ENCODE results near the gene PXT1.

The PXT1 gene

GRCh38 chr6:36399970-36400369 lies 42.7 kb downstream of the PXT1 start:
- TF ChIP-seq, protein P1, sequence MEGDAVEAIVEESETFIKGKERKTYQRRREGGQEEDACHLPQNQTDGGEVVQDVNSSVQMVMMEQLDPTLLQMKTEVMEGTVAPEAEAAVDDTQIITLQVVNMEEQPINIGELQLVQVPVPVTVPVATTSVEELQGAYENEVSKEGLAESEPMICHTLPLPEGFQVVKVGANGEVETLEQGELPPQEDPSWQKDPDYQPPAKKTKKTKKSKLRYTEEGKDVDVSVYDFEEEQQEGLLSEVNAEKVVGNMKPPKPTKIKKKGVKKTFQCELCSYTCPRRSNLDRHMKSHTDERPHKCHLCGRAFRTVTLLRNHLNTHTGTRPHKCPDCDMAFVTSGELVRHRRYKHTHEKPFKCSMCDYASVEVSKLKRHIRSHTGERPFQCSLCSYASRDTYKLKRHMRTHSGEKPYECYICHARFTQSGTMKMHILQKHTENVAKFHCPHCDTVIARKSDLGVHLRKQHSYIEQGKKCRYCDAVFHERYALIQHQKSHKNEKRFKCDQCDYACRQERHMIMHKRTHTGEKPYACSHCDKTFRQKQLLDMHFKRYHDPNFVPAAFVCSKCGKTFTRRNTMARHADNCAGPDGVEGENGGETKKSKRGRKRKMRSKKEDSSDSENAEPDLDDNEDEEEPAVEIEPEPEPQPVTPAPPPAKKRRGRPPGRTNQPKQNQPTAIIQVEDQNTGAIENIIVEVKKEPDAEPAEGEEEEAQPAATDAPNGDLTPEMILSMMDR (IDR thresholded peaks at IDR 0.05; ENCODE audit: low read length, missing control alignments), result no peak
- no peak for DNase-seq (ENCODE audit: low read depth)

GRCh38 chr6:36392621-36393020 lies 50.0 kb downstream of the PXT1 start:
- H3K4me3 ChIP-seq (replicated peaks; ENCODE audit: low read depth, low read length), result no peak overlapping the region
- DNase-seq (ENCODE audit: low read depth), result no peak
- TF ChIP-seq, protein P1 (IDR thresholded peaks at IDR 0.05; ENCODE audit: low read length, missing control alignments), result no peak

More at GRCh38 chr6:36399970-36400369, 42.7 kb downstream of the PXT1 start:
- H3K4me3 ChIP-seq (replicated peaks; ENCODE audit: low read depth, low read length), result no peak overlapping the region

- TF ChIP-seq, protein P1 (IDR thresholded peaks at IDR 0.05; ENCODE audit: low read length, missing control alignments), result no peak
- H3K4me3 ChIP-seq (replicated peaks; ENCODE audit: low read depth, low read length), result no peak overlapping the region
- no peak for DNase-seq (ENCODE audit: low read depth)
Observed at GRCh38 chr6:36389353-36389752, 53.3 kb downstream of the PXT1 start.

GRCh38 chr6:36387440-36388303 lies 55.0 kb downstream of the PXT1 start, which contains the start of gene ETV7:
Gene ETV7 (minus strand): TSS chr6:36387669. CDS start chr6:36387541, 128 bp downstream.
- TF ChIP-seq, protein P1 (IDR thresholded peaks at IDR 0.05; ENCODE audit: low read length, missing control alignments), result no peak
- DNase-seq (ENCODE audit: low read depth), result peak; percentile 21
- peak within 1 kb of the TSS; percentile 58 for H3K4me3 ChIP-seq (replicated peaks; ENCODE audit: low read depth, low read length)

- peak; percentile 70 for DNase-seq (ENCODE audit: low read depth)
- peak overlapping the region; percentile 58 for H3K4me3 ChIP-seq (replicated peaks; ENCODE audit: low read depth, low read length)
- TF ChIP-seq, protein P1 (IDR thresholded peaks at IDR 0.05; ENCODE audit: low read length, missing control alignments), result peak; percentile 22
Observed at GRCh38 chr6:36386495-36387439, 55.9 kb downstream of the PXT1 start.

GRCh38 chr6:36384095-36384494 lies 58.6 kb downstream of the PXT1 start:
- no peak overlapping the region for H3K4me3 ChIP-seq (replicated peaks; ENCODE audit: low read depth, low read length)
- no peak for DNase-seq (ENCODE audit: low read depth)
- TF ChIP-seq, protein P1 (IDR thresholded peaks at IDR 0.05; ENCODE audit: low read length, missing control alignments), result no peak
